Right lobe of liver (tissue), 4 donors: ENCODE measurements around the gene NBL1.

ENCODE experiments used
- CTCF ChIP-seq, 4 donors: fragments of 200-600 bp in 3 of 4; fragments of 450-650 bp in 1 of 4; IDR thresholded peaks; one replicate each; pipeline versions ENCODE4 v1.5.1 to v1.8.0; 2016 to 2022; ENCODE audit warnings: antibody characterized with exemption in 4 of 4, mild to moderate bottlenecking in 2 of 4
- POLR2A ChIP-seq: fragments of 450-650 bp; IDR thresholded peaks from one replicate; pipeline ENCODE4 v1.6.1; 2017; ENCODE audit warnings: antibody characterized with exemption, mild to moderate bottlenecking
- donor health status: DM: no; HTN: no; CAD: no.
- donor health status: DM: no; HTN: no; CAD: no.
- donor health status: DM: no; HTN: yes; CAD: no.

- TF ChIP-seq POLR2A (no peak), CTCF (IDR thresholded peaks at IDR 0.05) (no peak)
Measured at GRCh38 chr1:19636065-19636464, 8.0 kb upstream of the NBL1 start.
